ENCODE results near the gene SH3PXD2A.

DNA sequence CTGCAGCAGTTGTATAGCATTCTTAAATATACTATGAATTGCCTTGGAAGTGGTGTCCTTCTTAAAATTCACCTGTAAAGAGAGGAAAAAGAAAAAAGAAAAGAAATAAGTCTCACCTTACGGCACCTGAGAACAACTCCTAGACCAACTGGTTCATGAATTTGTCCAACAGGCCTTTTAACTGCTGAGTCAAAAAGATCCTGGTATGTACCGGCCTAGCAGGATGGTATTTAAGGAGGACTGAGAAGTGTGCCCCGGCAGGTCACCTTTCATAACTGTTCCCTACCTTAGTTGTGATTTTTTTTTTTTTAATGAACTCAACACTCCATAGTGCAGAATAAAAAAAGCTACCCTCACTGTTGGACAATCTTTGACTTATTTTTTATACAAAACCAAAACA lies 36.8 kb upstream of the SH3PXD2A start:
- TF ChIP-seq, protein P1, sequence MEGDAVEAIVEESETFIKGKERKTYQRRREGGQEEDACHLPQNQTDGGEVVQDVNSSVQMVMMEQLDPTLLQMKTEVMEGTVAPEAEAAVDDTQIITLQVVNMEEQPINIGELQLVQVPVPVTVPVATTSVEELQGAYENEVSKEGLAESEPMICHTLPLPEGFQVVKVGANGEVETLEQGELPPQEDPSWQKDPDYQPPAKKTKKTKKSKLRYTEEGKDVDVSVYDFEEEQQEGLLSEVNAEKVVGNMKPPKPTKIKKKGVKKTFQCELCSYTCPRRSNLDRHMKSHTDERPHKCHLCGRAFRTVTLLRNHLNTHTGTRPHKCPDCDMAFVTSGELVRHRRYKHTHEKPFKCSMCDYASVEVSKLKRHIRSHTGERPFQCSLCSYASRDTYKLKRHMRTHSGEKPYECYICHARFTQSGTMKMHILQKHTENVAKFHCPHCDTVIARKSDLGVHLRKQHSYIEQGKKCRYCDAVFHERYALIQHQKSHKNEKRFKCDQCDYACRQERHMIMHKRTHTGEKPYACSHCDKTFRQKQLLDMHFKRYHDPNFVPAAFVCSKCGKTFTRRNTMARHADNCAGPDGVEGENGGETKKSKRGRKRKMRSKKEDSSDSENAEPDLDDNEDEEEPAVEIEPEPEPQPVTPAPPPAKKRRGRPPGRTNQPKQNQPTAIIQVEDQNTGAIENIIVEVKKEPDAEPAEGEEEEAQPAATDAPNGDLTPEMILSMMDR (IDR thresholded peaks at IDR 0.05): no peak
- TF ChIP-seq POLR2A (IDR thresholded peaks at IDR 0.05): no peak
